Measurements from ENCODE around the gene GPR21.

Gene GPR21

DNA sequence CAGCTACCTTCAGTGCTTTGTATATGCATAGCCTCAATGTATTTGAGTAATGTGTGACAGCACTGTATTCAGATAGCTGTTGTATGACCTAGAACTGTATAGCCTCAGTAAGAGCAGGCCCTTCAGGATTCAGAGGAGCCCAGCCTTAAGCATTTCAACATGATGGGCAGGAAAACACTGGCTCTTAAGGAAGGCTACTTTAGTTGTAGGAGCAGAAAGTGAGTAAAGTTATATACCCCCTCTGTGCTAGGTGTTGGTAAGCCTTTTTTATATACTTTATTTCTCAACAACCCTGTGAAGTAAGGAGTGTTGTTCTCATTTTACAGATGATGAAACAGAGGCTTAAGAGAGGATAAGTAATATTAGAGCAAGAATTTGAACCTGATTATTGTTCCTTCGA is 1.5 kb upstream of the GPR21 start:
- Histone ChIP-seq H3K4me1 (ENCODE audit: control insufficient read depth, insufficient read depth, low read length) (peaks cover 5% of the 10 kb centered on the region), H3K4me3 (ENCODE audit: low read length in 2 of 2) (no peak overlapping the region), H3K27ac (ENCODE audit: low read length) (no peak overlapping the region), H3K9ac (ENCODE audit: low read length in 2 of 2) (no peak overlapping the region), H3K27me3 (ENCODE audit: control insufficient read depth in 1 of 2, insufficient read depth in 2 of 2, low read length in 2 of 2) (no peaks in the 10 kb centered on the region), H3K9me3 (ENCODE audit: control insufficient read depth in 2 of 2, low read length in 2 of 2) (no peaks in the 10 kb centered on the region), H3K36me3 (ENCODE audit: control insufficient read depth in 2 of 2, insufficient read depth in 2 of 2, low read length in 2 of 2) (peaks cover 4 to 18% of the 10 kb centered on the region in 2 donors)

DNA sequence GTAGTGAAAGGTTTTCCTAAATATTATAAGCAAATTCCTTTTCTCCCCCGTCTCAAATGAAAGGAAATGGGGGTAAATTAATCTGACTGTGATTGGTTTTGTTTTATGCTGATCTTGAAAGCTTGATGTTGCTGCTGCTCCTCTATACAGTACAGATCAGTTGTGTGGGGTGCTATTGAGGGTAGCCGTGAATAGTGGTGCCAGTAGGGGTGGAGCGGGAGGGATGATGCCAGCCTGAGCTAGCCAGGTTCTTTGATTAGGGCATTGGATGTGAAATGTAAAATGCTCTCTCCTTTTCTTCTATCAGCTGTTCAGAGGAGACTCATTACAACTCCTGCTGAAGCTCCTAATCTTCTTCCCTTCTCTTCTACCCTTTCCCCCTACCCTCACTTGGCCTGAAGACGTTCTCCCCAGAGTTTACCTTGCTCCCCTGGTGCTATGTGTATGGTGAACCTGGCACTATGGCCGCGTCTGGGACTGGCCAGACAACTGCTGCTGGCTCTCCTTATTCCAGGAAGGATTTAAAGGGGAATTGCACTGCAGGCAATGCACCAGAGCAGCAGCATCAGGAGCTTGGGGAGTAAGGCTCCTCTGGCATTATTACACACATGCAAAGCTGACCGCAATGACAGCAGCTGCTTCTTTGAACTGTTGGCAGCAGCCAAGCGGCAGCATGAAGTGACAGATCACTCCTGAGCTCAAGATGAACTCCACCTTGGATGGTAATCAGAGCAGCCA is 566 bp downstream of the GPR21 start:
- Histone ChIP-seq H3K27me3 (ENCODE audit: control insufficient read depth in 1 of 2, insufficient read depth in 2 of 2, low read length in 2 of 2) (no peaks in the 10 kb centered on the region), H3K36me3 (ENCODE audit: control insufficient read depth in 2 of 2, insufficient read depth in 2 of 2, low read length in 2 of 2) (peaks cover 4 to 9% of the 10 kb centered on the region in 2 donors), H3K9ac (ENCODE audit: low read length in 2 of 2) (no peak overlapping the region), H3K9me3 (ENCODE audit: control insufficient read depth in 2 of 2, low read length in 2 of 2) (no peaks in the 10 kb centered on the region), H3K4me3 (ENCODE audit: low read length in 2 of 2) (peak overlapping the region in 1 of 2 donors; percentile 50), H3K27ac (ENCODE audit: low read length) (no peak overlapping the region), H3K4me1 (ENCODE audit: control insufficient read depth, insufficient read depth, low read length) (peaks cover 5% of the 10 kb centered on the region)

DNA sequence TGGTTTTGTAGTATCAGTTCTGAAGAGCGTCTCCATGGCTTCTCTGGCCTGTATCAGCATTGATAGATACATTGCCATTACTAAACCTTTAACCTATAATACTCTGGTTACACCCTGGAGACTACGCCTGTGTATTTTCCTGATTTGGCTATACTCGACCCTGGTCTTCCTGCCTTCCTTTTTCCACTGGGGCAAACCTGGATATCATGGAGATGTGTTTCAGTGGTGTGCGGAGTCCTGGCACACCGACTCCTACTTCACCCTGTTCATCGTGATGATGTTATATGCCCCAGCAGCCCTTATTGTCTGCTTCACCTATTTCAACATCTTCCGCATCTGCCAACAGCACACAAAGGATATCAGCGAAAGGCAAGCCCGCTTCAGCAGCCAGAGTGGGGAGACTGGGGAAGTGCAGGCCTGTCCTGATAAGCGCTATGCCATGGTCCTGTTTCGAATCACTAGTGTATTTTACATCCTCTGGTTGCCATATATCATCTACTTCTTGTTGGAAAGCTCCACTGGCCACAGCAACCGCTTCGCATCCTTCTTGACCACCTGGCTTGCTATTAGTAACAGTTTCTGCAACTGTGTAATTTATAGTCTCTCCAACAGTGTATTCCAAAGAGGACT is 1.5 kb downstream of the GPR21 start:
- H3K27me3 ChIP-seq (ENCODE audit: control insufficient read depth in 1 of 2, insufficient read depth in 2 of 2, low read length in 2 of 2) = no peaks in the 10 kb centered on the region
- no peak overlapping the region for H3K9ac ChIP-seq (ENCODE audit: low read length in 2 of 2)
- peak overlapping the region in 1 of 2 donors; percentile 50 for H3K4me3 ChIP-seq (ENCODE audit: low read length in 2 of 2)

DNA sequence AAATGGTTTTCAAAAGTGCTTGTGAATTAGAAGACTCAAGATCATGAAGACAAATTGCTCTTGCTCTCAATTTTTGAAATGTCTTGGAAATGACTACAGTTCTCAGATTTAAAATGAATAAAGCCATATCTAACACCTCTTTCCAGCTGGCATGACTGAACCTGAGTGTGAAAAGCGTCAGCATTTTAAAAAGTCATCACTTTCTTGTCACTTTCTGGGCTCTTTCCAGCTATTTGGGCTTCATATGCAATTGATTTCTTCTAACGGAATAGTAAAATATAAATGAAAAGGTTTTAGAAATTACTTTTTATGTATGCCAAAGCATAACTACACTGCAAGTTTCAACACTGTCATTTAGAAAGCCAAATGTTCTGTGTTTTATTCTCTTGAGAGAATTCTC is 2.3 kb downstream of the GPR21 start:
- no peak overlapping the region for H3K4me3 ChIP-seq (ENCODE audit: low read length in 2 of 2)
- no peaks in the 10 kb centered on the region for H3K27me3 ChIP-seq (ENCODE audit: control insufficient read depth in 1 of 2, insufficient read depth in 2 of 2, low read length in 2 of 2)
- no peaks in the 10 kb centered on the region for H3K9me3 ChIP-seq (ENCODE audit: control insufficient read depth in 2 of 2, low read length in 2 of 2)
- peaks cover 5% of the 10 kb centered on the region for H3K4me1 ChIP-seq (ENCODE audit: control insufficient read depth, insufficient read depth, low read length)
- H3K27ac ChIP-seq (ENCODE audit: low read length) = no peak overlapping the region
- H3K9ac ChIP-seq (ENCODE audit: low read length in 2 of 2) = no peak overlapping the region
- peaks cover 0 to 5% of the 10 kb centered on the region in 2 donors for H3K36me3 ChIP-seq (ENCODE audit: control insufficient read depth in 2 of 2, insufficient read depth in 2 of 2, low read length in 2 of 2)

More for the DNA sequence above, 1.5 kb downstream of the GPR21 start:
- H3K27ac ChIP-seq (ENCODE audit: low read length) = no peak overlapping the region
- peaks cover 5% of the 10 kb centered on the region for H3K4me1 ChIP-seq (ENCODE audit: control insufficient read depth, insufficient read depth, low read length)
- peaks cover 0 to 5% of the 10 kb centered on the region in 2 donors for H3K36me3 ChIP-seq (ENCODE audit: control insufficient read depth in 2 of 2, insufficient read depth in 2 of 2, low read length in 2 of 2)
- H3K9me3 ChIP-seq (ENCODE audit: control insufficient read depth in 2 of 2, low read length in 2 of 2) = no peaks in the 10 kb centered on the region

DNA sequence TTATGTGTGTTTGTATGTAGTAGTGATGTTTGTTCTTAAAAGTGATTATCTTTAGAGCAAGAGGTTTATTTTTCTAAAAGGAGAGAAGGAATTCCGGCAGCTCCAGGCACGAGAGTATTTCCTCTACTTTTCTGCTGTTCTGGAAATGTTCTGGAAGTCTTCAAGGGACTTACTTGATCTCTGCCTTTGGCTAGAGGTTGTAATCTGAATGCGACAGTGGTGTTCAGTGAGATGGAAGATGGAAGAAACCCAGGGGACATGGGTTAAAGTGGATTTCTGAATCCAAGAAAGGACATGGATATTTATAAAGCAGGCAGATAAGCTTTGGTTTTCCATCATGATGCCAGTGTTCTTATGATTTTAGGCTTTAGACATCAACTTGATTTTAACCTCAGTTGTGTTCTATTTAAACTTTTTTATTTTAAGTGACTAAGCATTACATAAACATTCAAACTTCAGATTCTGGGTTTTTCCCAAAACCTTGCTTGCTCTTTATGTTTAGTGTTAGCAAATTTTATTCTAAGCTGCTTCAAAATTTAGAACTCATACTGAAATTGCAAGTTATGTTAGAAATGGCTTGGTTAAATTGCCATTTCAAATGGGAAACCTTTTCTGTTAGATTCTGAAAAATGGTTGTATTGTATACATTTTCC is 3.6 kb downstream of the GPR21 start:
- Histone ChIP-seq H3K9me3 (ENCODE audit: control insufficient read depth in 2 of 2, low read length in 2 of 2) (no peaks in the 10 kb centered on the region), H3K27me3 (ENCODE audit: control insufficient read depth in 1 of 2, insufficient read depth in 2 of 2, low read length in 2 of 2) (no peaks in the 10 kb centered on the region), H3K36me3 (ENCODE audit: control insufficient read depth in 2 of 2, insufficient read depth in 2 of 2, low read length in 2 of 2) (peaks cover 0 to 7% of the 10 kb centered on the region in 2 donors), H3K9ac (ENCODE audit: low read length in 2 of 2) (no peak overlapping the region), H3K4me3 (ENCODE audit: low read length in 2 of 2) (no peak overlapping the region), H3K4me1 (ENCODE audit: control insufficient read depth, insufficient read depth, low read length) (peaks cover 5% of the 10 kb centered on the region), H3K27ac (ENCODE audit: low read length) (no peak overlapping the region)

DNA sequence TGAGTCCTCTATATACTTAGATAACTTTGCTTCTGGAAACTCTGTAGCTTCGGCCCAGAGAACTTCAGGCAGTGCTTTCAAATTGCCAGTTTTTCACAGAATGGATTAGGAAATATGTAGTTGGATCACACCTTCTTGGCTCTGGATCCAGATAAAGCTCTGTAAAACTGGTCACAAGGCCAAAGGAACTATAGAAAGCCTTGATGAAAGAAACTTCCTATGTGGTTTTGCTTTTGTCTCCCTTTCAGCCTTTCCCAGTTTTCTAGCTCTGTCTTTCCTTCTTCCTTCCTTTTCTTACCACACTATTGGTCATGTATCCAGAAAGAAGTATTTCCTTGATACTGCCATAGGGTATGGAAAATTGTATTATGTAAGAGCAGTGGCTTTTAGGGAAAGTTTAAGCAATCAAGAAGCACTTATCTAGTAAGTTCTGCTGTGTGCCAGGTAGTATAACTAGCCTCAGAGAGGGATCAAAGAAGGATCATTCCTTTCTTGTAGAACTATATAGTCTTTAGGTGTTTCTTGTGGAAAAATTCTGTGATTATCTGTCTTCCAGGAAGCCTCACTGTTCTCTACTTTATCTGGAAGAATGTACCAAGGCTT is 6.3 kb downstream of the GPR21 start:
- Histone ChIP-seq H3K4me1 (ENCODE audit: control insufficient read depth, insufficient read depth, low read length) (peaks cover 3% of the 10 kb centered on the region), H3K36me3 (ENCODE audit: control insufficient read depth in 2 of 2, insufficient read depth in 2 of 2, low read length in 2 of 2) (peaks cover 0 to 9% of the 10 kb centered on the region in 2 donors), H3K4me3 (ENCODE audit: low read length in 2 of 2) (no peak overlapping the region), H3K9ac (ENCODE audit: low read length in 2 of 2) (no peak overlapping the region), H3K9me3 (ENCODE audit: control insufficient read depth in 2 of 2, low read length in 2 of 2) (no peaks in the 10 kb centered on the region), H3K27me3 (ENCODE audit: control insufficient read depth in 1 of 2, insufficient read depth in 2 of 2, low read length in 2 of 2) (no peaks in the 10 kb centered on the region), H3K27ac (ENCODE audit: low read length) (no peak overlapping the region)

DNA sequence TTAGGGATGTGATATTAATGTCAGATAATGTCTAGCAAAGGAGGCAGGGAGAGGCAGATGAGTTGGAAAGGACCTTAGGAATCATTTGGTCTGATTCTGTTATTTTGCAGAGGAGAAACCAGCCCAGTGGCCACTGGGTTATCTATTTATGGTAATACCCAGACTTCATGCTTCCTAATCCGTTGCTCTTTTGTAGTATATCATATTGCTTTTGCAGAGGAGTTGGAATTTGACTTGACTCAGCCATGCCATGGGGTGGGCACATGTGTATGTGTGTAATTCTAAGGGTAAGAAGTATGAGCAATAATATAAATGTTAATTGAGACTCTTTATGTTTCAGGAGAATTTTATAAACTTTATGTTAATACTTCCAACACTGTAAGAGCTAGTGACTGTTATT is 7.3 kb downstream of the GPR21 start:
- Histone ChIP-seq H3K9ac (ENCODE audit: low read length in 2 of 2) (no peak overlapping the region), H3K27me3 (ENCODE audit: control insufficient read depth in 1 of 2, insufficient read depth in 2 of 2, low read length in 2 of 2) (no peaks in the 10 kb centered on the region), H3K36me3 (ENCODE audit: control insufficient read depth in 2 of 2, insufficient read depth in 2 of 2, low read length in 2 of 2) (peaks cover 0 to 9% of the 10 kb centered on the region in 2 donors), H3K27ac (ENCODE audit: low read length) (no peak overlapping the region), H3K9me3 (ENCODE audit: control insufficient read depth in 2 of 2, low read length in 2 of 2) (no peaks in the 10 kb centered on the region), H3K4me3 (ENCODE audit: low read length in 2 of 2) (no peak overlapping the region), H3K4me1 (ENCODE audit: control insufficient read depth, insufficient read depth, low read length) (no peaks in the 10 kb centered on the region)

DNA sequence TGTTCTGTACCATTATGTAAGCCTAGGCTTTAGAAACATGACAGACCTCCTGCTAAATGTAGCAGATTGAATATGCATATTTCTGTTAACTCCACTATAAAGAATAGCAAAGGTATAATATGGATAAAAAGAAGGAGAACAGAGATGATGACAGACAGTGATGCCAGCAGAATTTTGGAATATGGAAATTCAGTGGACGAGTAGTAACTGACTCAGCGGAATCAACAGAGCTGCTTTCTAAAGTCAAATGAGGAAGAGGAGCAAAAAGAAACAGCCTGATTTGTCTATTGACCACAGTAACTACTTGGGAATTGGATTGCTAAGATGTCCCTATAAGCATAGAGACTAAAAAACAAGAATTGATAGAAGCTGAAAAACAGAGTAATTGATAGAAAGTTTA is 8.0 kb downstream of the GPR21 start:
- H3K27ac ChIP-seq (ENCODE audit: low read length) = no peak overlapping the region
- no peaks in the 10 kb centered on the region for H3K9me3 ChIP-seq (ENCODE audit: control insufficient read depth in 2 of 2, low read length in 2 of 2)
- H3K4me1 ChIP-seq (ENCODE audit: control insufficient read depth, insufficient read depth, low read length) = no peaks in the 10 kb centered on the region
- H3K36me3 ChIP-seq (ENCODE audit: control insufficient read depth in 2 of 2, insufficient read depth in 2 of 2, low read length in 2 of 2) = peaks cover 0 to 9% of the 10 kb centered on the region in 2 donors
- H3K4me3 ChIP-seq (ENCODE audit: low read length in 2 of 2) = no peak overlapping the region
- H3K27me3 ChIP-seq (ENCODE audit: control insufficient read depth in 1 of 2, insufficient read depth in 2 of 2, low read length in 2 of 2) = no peaks in the 10 kb centered on the region
- no peak overlapping the region for H3K9ac ChIP-seq (ENCODE audit: low read length in 2 of 2)

DNA sequence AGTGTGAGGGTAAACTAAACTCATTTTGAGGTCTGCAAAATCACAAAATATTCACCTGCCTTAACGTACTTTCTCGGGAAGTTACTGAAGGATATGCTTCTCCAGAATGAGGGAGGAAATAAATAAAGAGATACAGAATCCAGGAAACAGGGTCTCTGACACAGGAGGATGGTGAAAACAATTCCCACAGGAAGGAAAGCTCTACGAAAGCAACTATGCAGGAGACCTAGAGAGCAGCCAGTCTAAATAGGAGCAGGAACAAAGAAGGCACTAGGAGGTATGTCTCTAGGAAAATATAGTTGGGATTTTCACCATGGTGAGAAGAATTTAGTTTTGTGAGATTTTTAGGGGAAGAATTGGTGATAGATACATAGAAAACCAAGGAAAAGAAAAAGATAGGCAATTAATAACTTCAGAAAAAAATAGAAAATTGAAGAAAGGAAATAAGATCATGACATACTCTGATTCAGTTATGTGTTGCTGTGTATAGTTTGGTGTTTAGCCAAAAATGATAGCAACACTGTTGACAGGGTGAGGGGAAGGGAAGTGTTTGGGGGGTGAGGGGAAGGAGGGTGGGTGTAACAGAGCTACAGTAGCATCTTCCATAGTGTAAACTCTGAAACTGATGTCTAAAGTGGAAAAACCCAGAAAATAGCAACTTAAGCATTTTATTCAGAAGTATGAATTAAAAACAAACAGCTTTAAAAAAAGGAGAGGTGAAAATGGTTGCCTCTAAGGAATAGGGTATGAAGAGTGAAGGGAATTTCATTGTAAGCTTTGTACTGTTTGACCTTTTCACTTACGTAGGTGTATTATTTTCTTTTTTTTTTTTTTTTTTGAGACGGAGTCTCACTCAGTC is 9.8 kb downstream of the GPR21 start:
- no peaks in the 10 kb centered on the region for H3K9me3 ChIP-seq (ENCODE audit: control insufficient read depth in 2 of 2, low read length in 2 of 2)
- no peaks in the 10 kb centered on the region for H3K27me3 ChIP-seq (ENCODE audit: control insufficient read depth in 1 of 2, insufficient read depth in 2 of 2, low read length in 2 of 2)
- H3K27ac ChIP-seq (ENCODE audit: low read length) = no peak overlapping the region
- H3K4me1 ChIP-seq (ENCODE audit: control insufficient read depth, insufficient read depth, low read length) = no peaks in the 10 kb centered on the region
- no peak overlapping the region for H3K9ac ChIP-seq (ENCODE audit: low read length in 2 of 2)
- H3K36me3 ChIP-seq (ENCODE audit: control insufficient read depth in 2 of 2, insufficient read depth in 2 of 2, low read length in 2 of 2) = peaks cover 0 to 9% of the 10 kb centered on the region in 2 donors
- H3K4me3 ChIP-seq (ENCODE audit: low read length in 2 of 2) = no peak overlapping the region

DNA sequence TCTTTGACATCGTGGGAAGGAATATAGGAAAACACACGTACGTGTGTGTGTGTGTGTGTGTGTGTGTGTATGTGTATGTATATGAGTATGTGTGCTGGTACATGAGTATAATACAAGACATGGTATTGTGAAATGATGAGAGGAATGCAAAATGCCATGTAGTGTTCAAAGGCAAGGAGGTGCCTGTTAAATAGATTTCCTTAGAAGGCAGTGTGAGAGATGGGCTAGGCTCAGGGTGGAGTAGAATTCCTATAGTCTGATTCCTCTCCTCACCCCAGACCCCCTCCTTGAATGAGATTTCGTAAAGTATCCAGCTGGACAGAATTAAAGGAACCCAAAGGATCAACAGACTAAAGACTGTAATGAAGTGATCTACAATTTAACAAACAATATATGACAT is 11.1 kb downstream of the GPR21 start:
- H3K27ac ChIP-seq (ENCODE audit: low read length) = peak overlapping the region; percentile 1
- no peaks in the 10 kb centered on the region for H3K4me1 ChIP-seq (ENCODE audit: control insufficient read depth, insufficient read depth, low read length)
- H3K9me3 ChIP-seq (ENCODE audit: control insufficient read depth in 2 of 2, low read length in 2 of 2) = no peaks in the 10 kb centered on the region
- no peaks in the 10 kb centered on the region for H3K27me3 ChIP-seq (ENCODE audit: control insufficient read depth in 1 of 2, insufficient read depth in 2 of 2, low read length in 2 of 2)
- H3K4me3 ChIP-seq (ENCODE audit: low read length in 2 of 2) = no peak overlapping the region
- peaks cover 0 to 9% of the 10 kb centered on the region in 2 donors for H3K36me3 ChIP-seq (ENCODE audit: control insufficient read depth in 2 of 2, insufficient read depth in 2 of 2, low read length in 2 of 2)
- H3K9ac ChIP-seq (ENCODE audit: low read length in 2 of 2) = no peak overlapping the region
